ENCODE results near the gene LDLRAD1. TPM values are rescaled to one million over a fixed set of nuclear protein-coding genes. Genes with fewer than 3 reads are reported as not detected.

Gene LDLRAD1
- total RNA-seq, 2 donors from 2014 or later: not detected

DNA sequence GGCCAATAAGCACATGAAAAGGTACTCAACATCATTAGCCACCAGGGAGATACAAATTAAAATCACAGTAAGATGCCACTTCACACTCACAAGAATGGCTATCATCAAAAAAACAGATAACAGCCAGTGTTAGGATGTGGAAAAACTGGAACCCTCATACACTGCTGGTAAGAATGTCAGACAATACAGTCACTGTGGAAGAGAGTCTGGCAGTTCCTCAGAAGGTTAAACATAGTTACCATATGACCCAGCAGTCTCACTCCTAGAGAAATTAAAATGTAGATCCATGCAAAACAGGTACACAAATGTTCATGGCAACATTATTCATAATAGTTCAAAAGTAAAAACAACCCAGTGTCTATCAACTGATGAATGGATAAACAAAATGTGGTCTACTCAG, 33.3 kb downstream of the LDLRAD1 start:
- Mint-ChIP-seq H3K4me1 (peaks cover 21% of the 10 kb centered on the region), H3K9me3 (no peaks in the 10 kb centered on the region), H3K4me3 (no peak overlapping the region), H3K36me3 (ENCODE audit: low read depth) (no peaks in the 10 kb centered on the region), H3K27ac (no peak overlapping the region), H3K27me3 (ENCODE audit: insufficient read depth) (no peaks in the 10 kb centered on the region)
- Histone ChIP-seq H3K4me3 (ENCODE audit: low read length) (no peak overlapping the region), H3K27me3 (ENCODE audit: control insufficient read depth, insufficient read depth, low read length, poor library complexity, severe bottlenecking) (no peaks in the 10 kb centered on the region), H3K9ac (ENCODE audit: extremely low read depth, low read length, poor library complexity, severe bottlenecking) (no peak overlapping the region), H3K4me1 (ENCODE audit: control insufficient read depth, insufficient read depth, low read length) (peaks cover 7% of the 10 kb centered on the region), H3K27ac (ENCODE audit: low read depth, low read length) (no peak overlapping the region), H3K36me3 (ENCODE audit: control insufficient read depth, insufficient read depth, low read length) (no peaks in the 10 kb centered on the region), H3K9me3 (ENCODE audit: control insufficient read depth, low read length) (no peaks in the 10 kb centered on the region)
- TF ChIP-seq, protein P1, sequence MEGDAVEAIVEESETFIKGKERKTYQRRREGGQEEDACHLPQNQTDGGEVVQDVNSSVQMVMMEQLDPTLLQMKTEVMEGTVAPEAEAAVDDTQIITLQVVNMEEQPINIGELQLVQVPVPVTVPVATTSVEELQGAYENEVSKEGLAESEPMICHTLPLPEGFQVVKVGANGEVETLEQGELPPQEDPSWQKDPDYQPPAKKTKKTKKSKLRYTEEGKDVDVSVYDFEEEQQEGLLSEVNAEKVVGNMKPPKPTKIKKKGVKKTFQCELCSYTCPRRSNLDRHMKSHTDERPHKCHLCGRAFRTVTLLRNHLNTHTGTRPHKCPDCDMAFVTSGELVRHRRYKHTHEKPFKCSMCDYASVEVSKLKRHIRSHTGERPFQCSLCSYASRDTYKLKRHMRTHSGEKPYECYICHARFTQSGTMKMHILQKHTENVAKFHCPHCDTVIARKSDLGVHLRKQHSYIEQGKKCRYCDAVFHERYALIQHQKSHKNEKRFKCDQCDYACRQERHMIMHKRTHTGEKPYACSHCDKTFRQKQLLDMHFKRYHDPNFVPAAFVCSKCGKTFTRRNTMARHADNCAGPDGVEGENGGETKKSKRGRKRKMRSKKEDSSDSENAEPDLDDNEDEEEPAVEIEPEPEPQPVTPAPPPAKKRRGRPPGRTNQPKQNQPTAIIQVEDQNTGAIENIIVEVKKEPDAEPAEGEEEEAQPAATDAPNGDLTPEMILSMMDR (conservative IDR thresholded peaks at IDR 0.05): no peak
- no peak for DNase-seq

DNA sequence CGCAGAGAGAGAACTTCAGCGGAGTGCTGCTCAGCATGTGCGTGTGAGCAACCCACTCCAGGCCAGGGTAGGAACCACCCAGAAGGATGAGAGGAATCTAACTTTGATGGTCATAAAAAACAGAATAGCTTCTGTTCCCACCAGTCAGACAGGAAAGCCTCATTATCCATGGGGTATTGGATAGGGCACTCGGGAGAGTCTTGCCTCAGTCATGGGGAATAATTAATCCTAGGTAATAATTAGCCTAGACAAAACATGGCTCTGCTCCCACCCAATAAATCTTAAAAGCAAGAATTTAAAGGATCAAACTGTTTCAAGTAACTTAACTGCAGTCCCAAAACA, 35.3 kb downstream of the LDLRAD1 start:
- H3K36me3 Mint-ChIP-seq (ENCODE audit: low read depth): no peaks in the 10 kb centered on the region
- H3K9ac ChIP-seq (ENCODE audit: extremely low read depth, low read length, poor library complexity, severe bottlenecking): no peak overlapping the region

DNA sequence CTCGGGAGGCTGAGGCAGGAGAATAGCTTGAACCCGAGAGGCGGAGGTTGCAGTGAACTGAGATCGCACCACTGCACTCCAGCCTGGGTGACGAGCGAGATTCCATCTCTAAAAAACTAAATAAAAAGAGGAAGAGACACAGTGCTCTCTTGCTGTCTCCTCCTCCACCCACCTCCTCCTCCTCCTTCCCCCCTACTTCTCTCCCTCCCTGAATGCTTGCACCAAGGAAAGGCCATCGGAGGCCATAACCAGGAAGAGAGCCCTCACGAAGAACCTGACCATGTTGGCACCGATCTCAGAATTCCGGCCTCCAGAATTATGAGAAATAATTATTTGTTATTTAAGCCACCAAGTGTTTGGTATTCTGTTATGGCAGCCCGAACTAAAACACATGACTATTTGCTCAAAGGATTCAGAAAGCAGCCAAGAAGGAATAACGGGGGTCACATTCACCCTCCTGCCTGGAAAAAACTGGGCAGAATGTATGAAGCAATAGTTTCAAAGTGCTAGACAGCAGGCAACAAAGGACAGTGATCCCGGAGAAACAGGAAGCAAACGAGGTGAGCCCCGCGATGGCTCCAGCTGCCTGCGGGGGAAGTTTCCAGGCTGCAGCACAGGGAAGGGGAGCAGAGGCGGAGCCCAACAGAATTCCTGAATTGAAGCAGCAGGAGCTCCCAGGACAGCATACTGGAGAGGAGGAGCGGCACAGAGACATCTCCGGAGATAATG, 35.8 kb downstream of the LDLRAD1 start:
- peak; percentile 90 for DNase-seq
- Histone ChIP-seq H3K27me3 (ENCODE audit: control insufficient read depth, insufficient read depth, low read length, poor library complexity, severe bottlenecking) (no peaks in the 10 kb centered on the region), H3K9ac (ENCODE audit: extremely low read depth, low read length, poor library complexity, severe bottlenecking) (no peak overlapping the region), H3K4me3 (ENCODE audit: low read length) (peak overlapping the region; percentile 71), H3K27ac (ENCODE audit: low read depth, low read length) (no peak overlapping the region), H3K9me3 (ENCODE audit: control insufficient read depth, low read length) (no peaks in the 10 kb centered on the region), H3K36me3 (ENCODE audit: control insufficient read depth, insufficient read depth, low read length) (no peaks in the 10 kb centered on the region), H3K4me1 (ENCODE audit: control insufficient read depth, insufficient read depth, low read length) (peaks cover 7% of the 10 kb centered on the region)
- Mint-ChIP-seq H3K36me3 (ENCODE audit: low read depth) (no peaks in the 10 kb centered on the region), H3K27ac (peak overlapping the region; percentile 13), H3K9me3 (no peaks in the 10 kb centered on the region), H3K27me3 (ENCODE audit: insufficient read depth) (no peaks in the 10 kb centered on the region), H3K4me1 (peaks cover 23% of the 10 kb centered on the region), H3K4me3 (peak overlapping the region; percentile 40)
- 40 to 52% methylated on average over 16 to 20 of the region's 20 CpGs for WGBS, 2 experiments (ENCODE audit: insufficient coverage in 1 of 2, insufficient read length in 1 of 2)
- TF ChIP-seq, protein P1 (conservative IDR thresholded peaks at IDR 0.05): no peak

More for the DNA sequence above, 35.3 kb downstream of the LDLRAD1 start:
- Mint-ChIP-seq H3K9me3 (no peaks in the 10 kb centered on the region), H3K4me1 (peaks cover 23% of the 10 kb centered on the region), H3K27ac (peak overlapping the region; percentile 13), H3K4me3 (peak overlapping the region; percentile 40), H3K27me3 (ENCODE audit: insufficient read depth) (no peaks in the 10 kb centered on the region)
- peak overlapping the region; percentile 71 for H3K4me3 ChIP-seq (ENCODE audit: low read length)
- no peaks in the 10 kb centered on the region for H3K36me3 ChIP-seq (ENCODE audit: control insufficient read depth, insufficient read depth, low read length)
- peaks cover 7% of the 10 kb centered on the region for H3K4me1 ChIP-seq (ENCODE audit: control insufficient read depth, insufficient read depth, low read length)
- H3K9me3 ChIP-seq (ENCODE audit: control insufficient read depth, low read length): no peaks in the 10 kb centered on the region
- TF ChIP-seq, protein P1 (conservative IDR thresholded peaks at IDR 0.05): no peak
- no peak for DNase-seq
- 8 to 32% methylated on average over 3 to 4 of the region's 4 CpGs for WGBS, 2 experiments (ENCODE audit: insufficient coverage in 1 of 2, insufficient read length in 1 of 2)
- H3K27me3 ChIP-seq (ENCODE audit: control insufficient read depth, insufficient read depth, low read length, poor library complexity, severe bottlenecking): no peaks in the 10 kb centered on the region
- H3K27ac ChIP-seq (ENCODE audit: low read depth, low read length): no peak overlapping the region
